ENCODE results near the gene FAM114A1.
"Not testable (repeated sequence)": the region's sequence is repeated elsewhere in the genome, so short reads cannot be mapped to it uniquely, and the experiment has no call there.

- TF ChIP-seq, protein P1, sequence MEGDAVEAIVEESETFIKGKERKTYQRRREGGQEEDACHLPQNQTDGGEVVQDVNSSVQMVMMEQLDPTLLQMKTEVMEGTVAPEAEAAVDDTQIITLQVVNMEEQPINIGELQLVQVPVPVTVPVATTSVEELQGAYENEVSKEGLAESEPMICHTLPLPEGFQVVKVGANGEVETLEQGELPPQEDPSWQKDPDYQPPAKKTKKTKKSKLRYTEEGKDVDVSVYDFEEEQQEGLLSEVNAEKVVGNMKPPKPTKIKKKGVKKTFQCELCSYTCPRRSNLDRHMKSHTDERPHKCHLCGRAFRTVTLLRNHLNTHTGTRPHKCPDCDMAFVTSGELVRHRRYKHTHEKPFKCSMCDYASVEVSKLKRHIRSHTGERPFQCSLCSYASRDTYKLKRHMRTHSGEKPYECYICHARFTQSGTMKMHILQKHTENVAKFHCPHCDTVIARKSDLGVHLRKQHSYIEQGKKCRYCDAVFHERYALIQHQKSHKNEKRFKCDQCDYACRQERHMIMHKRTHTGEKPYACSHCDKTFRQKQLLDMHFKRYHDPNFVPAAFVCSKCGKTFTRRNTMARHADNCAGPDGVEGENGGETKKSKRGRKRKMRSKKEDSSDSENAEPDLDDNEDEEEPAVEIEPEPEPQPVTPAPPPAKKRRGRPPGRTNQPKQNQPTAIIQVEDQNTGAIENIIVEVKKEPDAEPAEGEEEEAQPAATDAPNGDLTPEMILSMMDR (IDR thresholded peaks at IDR 0.05; ENCODE audit: insufficient read depth, low read length), result not testable (repeated sequence)
- not testable (repeated sequence) for TF ChIP-seq POLR2AphosphoS5, GABPA (IDR thresholded peaks at IDR 0.05; ENCODE audit: low read depth)
- TF ChIP-seq, protein P2, sequence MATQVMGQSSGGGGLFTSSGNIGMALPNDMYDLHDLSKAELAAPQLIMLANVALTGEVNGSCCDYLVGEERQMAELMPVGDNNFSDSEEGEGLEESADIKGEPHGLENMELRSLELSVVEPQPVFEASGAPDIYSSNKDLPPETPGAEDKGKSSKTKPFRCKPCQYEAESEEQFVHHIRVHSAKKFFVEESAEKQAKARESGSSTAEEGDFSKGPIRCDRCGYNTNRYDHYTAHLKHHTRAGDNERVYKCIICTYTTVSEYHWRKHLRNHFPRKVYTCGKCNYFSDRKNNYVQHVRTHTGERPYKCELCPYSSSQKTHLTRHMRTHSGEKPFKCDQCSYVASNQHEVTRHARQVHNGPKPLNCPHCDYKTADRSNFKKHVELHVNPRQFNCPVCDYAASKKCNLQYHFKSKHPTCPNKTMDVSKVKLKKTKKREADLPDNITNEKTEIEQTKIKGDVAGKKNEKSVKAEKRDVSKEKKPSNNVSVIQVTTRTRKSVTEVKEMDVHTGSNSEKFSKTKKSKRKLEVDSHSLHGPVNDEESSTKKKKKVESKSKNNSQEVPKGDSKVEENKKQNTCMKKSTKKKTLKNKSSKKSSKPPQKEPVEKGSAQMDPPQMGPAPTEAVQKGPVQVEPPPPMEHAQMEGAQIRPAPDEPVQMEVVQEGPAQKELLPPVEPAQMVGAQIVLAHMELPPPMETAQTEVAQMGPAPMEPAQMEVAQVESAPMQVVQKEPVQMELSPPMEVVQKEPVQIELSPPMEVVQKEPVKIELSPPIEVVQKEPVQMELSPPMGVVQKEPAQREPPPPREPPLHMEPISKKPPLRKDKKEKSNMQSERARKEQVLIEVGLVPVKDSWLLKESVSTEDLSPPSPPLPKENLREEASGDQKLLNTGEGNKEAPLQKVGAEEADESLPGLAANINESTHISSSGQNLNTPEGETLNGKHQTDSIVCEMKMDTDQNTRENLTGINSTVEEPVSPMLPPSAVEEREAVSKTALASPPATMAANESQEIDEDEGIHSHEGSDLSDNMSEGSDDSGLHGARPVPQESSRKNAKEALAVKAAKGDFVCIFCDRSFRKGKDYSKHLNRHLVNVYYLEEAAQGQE (IDR thresholded peaks at IDR 0.05; ENCODE audit: insufficient replicate concordance, low read depth), result not testable (repeated sequence)
Observed at GRCh38 chr4:38959248-38959647, 91.6 kb downstream of the FAM114A1 start.
